Measurements from ENCODE around the gene CMTM3. TPM values are rescaled to one million over a fixed set of nuclear protein-coding genes. Genes with fewer than 3 reads are reported as not detected.

CMTM3 gene
- total and polyA plus RNA-seq, 2 of the 4 experiments (the other 2 are of a cell fraction): 4.5 to 35.5 TPM

- WGBS, 2 experiments (ENCODE audit: extremely low coverage in 2 of 2, insufficient read length in 1 of 2): no CpG with 5 or more reads among the region's 3 CpGs
- no peak overlapping the region for H3K23ac ChIP-seq (ENCODE audit: low read depth, low read length)
- in situ Hi-C loops (cut with MboI; ENCODE audit: low sequenced_read_pairs): no loop called here
- peak overlapping the region; percentile 68 for H3K4me2 ChIP-seq (ENCODE audit: low read depth, low read length)
- H2AFZ ChIP-seq (replicated peaks; ENCODE audit: low read length, poor library complexity): no peak overlapping the region
- peak overlapping the region; percentile 7; the same call in 1 of the 2 replicates for H2BK120ac ChIP-seq (ENCODE audit: low read depth, low read length)
- H3K4ac ChIP-seq (ENCODE audit: low read depth, low read length): peak overlapping the region; percentile 35; the same call in 1 of the 2 replicates
- peaks cover 3% of the 10 kb centered on the region; the same call in 1 of the 2 replicates for H3K27me3 ChIP-seq (ENCODE audit: control insufficient read depth, insufficient read depth, low read length)
- H3K56ac ChIP-seq (ENCODE audit: extremely low read depth, insufficient read depth, low read length): no peak overlapping the region
- H2BK20ac ChIP-seq (ENCODE audit: low read depth, low read length): peak overlapping the region; percentile 47; the same call in 1 of the 2 replicates
- H2BK5ac ChIP-seq (ENCODE audit: low read depth, low read length, poor library complexity, severe bottlenecking): peak overlapping the region; percentile 7
- no peak overlapping the region for H2BK15ac ChIP-seq (ENCODE audit: low read depth, low read length)
- no peak overlapping the region for H3K4me3 ChIP-seq (ENCODE audit: insufficient read depth, low read depth, low read length)
- no peak overlapping the region for H2AK9ac ChIP-seq (replicated peaks; ENCODE audit: low read depth, low read length, poor library complexity)
- H3K79me1 ChIP-seq (ENCODE audit: low read depth in 1 of 2, low read length in 2 of 2): peaks cover 0 to 5% of the 10 kb centered on the region in 2 experiments; a peak in 2 of 4 replicates
- CTCF ChIA-PET: interaction anchor here (0.8 to 1.6 kb wide), 3 partner anchors 12 to 39 kb away, joined by 3 to 6 read pairs (median 3); partner anchors contain the start of gene CKLF
- peak; percentile 61 for ATAC-seq (ENCODE audit: low read depth)
- POLR2A ChIA-PET (ENCODE audit: unreplicated experiment): no interaction called here
- intact Hi-C loops (cut with micrococcal nuclease): no loop called here
- H3K9me3 ChIP-seq (ENCODE audit: control insufficient read depth, insufficient read depth, low read length): no peaks in the 10 kb centered on the region
- TF ChIP-seq CEBPB (IDR thresholded peaks at IDR 0.05; ENCODE audit: low read depth, low read length) (peak; percentile 90), FOS (IDR thresholded peaks at IDR 0.05; ENCODE audit: low read depth, low read length) (peak; percentile 91), RFX5 (IDR thresholded peaks at IDR 0.05; ENCODE audit: low read depth, low read length) (no peak), RAD21 (IDR thresholded peaks at IDR 0.05; ENCODE audit: low read length) (no peak), BHLHE40 (IDR thresholded peaks at IDR 0.05; ENCODE audit: low read depth, low read length) (peak; percentile 16; the same call in 1 of the 2 replicates), MXI1 (IDR thresholded peaks at IDR 0.05; ENCODE audit: borderline replicate concordance, low read depth, low read length) (no peak)
- BruUV-seq (replicated peaks): no TSS peak
- dilution Hi-C loops (cut with HindIII; ENCODE audit: low sequenced_read_pairs, unreplicated experiment): no loop called here
- peaks cover 8% of the 10 kb centered on the region for H3K4me1 ChIP-seq (ENCODE audit: control insufficient read depth, insufficient read depth, low read length)
- peaks cover 15% of the 10 kb centered on the region; the same call in 1 of the 2 replicates for H3K36me3 ChIP-seq (ENCODE audit: control insufficient read depth, insufficient read depth, low read length)
- H4K5ac ChIP-seq (ENCODE audit: low read depth, low read length): no peak overlapping the region
- no peak overlapping the region for H3K18ac ChIP-seq (ENCODE audit: low read depth, low read length)
- H3K27ac ChIP-seq (ENCODE audit: insufficient read depth, low read length): no peak overlapping the region
- no peak overlapping the region for H4K91ac ChIP-seq (ENCODE audit: insufficient read depth, low read depth, low read length)
- peak overlapping the region; percentile 25; the same call in 1 of the 2 replicates for H2AK5ac ChIP-seq (ENCODE audit: low read depth, low read length)
- H3K14ac ChIP-seq (replicated peaks; ENCODE audit: low read depth, low read length): no peak overlapping the region
- H4K8ac ChIP-seq (ENCODE audit: low read depth in 2 of 2, low read length in 2 of 2): no peak overlapping the region
- peak; percentile 81 for DNase-seq
- H4K20me1 ChIP-seq (ENCODE audit: insufficient read depth, low read length): peaks cover 6% of the 10 kb centered on the region; the same call in 1 of the 2 replicates
- H3K9ac ChIP-seq (ENCODE audit: low read depth, low read length): no peak overlapping the region
- H3K9me1 ChIP-seq (ENCODE audit: insufficient read depth, low read length): peaks cover 8% of the 10 kb centered on the region
These were observed 34.6 kb upstream of the CMTM3 start for GRCh38 chr16:66569827-66570405.
